ENCODE data around the gene TDRD12.

DNA sequence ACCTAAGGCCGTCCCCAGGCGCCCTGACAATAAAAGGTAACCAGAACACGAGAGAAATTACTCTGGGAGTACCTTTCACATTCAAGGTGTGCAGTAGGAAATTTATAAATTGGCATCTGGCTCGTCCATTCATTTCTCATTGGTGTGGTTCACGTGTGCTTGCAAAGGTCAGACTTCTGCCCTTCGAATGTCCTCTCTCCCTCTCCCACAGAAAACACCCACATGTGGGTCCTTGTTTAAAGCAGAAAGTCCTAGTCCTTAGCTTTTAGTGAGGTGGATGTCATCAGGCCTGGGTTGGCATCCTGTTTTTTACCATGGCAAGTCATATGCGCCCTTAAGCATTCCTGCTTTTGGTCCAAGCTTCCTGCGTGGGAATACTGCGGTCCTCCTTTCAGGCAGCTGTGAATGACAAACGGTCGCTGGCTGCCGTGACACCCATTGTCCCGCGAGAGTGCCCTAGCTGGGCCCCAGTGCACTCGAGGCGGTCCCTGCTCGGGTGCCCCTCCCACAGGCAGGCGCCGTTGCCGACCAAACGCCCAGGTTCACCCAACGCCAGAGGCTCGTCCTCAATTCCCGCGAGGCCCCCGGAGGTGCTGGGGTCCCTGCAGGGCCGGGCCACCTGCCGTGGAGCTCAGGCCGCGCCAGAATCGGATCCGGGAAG, 28.1 kb upstream of the TDRD12 start, which contains the start of gene NUDT19:
- TF ChIP-seq, protein P1, sequence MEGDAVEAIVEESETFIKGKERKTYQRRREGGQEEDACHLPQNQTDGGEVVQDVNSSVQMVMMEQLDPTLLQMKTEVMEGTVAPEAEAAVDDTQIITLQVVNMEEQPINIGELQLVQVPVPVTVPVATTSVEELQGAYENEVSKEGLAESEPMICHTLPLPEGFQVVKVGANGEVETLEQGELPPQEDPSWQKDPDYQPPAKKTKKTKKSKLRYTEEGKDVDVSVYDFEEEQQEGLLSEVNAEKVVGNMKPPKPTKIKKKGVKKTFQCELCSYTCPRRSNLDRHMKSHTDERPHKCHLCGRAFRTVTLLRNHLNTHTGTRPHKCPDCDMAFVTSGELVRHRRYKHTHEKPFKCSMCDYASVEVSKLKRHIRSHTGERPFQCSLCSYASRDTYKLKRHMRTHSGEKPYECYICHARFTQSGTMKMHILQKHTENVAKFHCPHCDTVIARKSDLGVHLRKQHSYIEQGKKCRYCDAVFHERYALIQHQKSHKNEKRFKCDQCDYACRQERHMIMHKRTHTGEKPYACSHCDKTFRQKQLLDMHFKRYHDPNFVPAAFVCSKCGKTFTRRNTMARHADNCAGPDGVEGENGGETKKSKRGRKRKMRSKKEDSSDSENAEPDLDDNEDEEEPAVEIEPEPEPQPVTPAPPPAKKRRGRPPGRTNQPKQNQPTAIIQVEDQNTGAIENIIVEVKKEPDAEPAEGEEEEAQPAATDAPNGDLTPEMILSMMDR (IDR thresholded peaks at IDR 0.05): no peak
- TF ChIP-seq, protein P2, sequence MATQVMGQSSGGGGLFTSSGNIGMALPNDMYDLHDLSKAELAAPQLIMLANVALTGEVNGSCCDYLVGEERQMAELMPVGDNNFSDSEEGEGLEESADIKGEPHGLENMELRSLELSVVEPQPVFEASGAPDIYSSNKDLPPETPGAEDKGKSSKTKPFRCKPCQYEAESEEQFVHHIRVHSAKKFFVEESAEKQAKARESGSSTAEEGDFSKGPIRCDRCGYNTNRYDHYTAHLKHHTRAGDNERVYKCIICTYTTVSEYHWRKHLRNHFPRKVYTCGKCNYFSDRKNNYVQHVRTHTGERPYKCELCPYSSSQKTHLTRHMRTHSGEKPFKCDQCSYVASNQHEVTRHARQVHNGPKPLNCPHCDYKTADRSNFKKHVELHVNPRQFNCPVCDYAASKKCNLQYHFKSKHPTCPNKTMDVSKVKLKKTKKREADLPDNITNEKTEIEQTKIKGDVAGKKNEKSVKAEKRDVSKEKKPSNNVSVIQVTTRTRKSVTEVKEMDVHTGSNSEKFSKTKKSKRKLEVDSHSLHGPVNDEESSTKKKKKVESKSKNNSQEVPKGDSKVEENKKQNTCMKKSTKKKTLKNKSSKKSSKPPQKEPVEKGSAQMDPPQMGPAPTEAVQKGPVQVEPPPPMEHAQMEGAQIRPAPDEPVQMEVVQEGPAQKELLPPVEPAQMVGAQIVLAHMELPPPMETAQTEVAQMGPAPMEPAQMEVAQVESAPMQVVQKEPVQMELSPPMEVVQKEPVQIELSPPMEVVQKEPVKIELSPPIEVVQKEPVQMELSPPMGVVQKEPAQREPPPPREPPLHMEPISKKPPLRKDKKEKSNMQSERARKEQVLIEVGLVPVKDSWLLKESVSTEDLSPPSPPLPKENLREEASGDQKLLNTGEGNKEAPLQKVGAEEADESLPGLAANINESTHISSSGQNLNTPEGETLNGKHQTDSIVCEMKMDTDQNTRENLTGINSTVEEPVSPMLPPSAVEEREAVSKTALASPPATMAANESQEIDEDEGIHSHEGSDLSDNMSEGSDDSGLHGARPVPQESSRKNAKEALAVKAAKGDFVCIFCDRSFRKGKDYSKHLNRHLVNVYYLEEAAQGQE (IDR thresholded peaks at IDR 0.05; ENCODE audit: insufficient read depth in 1 of 2, low read depth in 2 of 2, low read length in 1 of 2): peak in 1 of 2 experiments; percentile 36; a peak in 1 of 4 replicates
- TF ChIP-seq TCF7L2 (IDR thresholded peaks at IDR 0.05; ENCODE audit: low read depth, low read length) (no peak), POLR2AphosphoS5 (IDR thresholded peaks at IDR 0.05; ENCODE audit: low read depth, low read length) (peak; percentile 95), SIN3A (IDR thresholded peaks at IDR 0.05; ENCODE audit: borderline replicate concordance, insufficient read depth, low read depth, low read length) (peak; percentile 89)

Data from Panc1 (cell line).